Astrocyte (in vitro differentiated cells and primary cell): ENCODE measurements around the gene SLC6A13.

ENCODE experiments used
- EZH2 ChIP-seq: IDR thresholded peaks from 2 replicates; pipeline ENCODE4 v1.6.1; 2012; ENCODE audit warnings: mild to moderate bottlenecking, low read length, inconsistent platforms; ENCODE audit not compliant: insufficient read depth
- TF ChIP-seq, protein P1 (sequence below): IDR thresholded peaks from 2 replicates; pipeline ENCODE4 v1.5.1; 2011; ENCODE audit warnings: low read depth, mild to moderate bottlenecking, inconsistent platforms, low read length, moderate library complexity; ENCODE audit not compliant: insufficient read depth

- TF ChIP-seq, protein P1, sequence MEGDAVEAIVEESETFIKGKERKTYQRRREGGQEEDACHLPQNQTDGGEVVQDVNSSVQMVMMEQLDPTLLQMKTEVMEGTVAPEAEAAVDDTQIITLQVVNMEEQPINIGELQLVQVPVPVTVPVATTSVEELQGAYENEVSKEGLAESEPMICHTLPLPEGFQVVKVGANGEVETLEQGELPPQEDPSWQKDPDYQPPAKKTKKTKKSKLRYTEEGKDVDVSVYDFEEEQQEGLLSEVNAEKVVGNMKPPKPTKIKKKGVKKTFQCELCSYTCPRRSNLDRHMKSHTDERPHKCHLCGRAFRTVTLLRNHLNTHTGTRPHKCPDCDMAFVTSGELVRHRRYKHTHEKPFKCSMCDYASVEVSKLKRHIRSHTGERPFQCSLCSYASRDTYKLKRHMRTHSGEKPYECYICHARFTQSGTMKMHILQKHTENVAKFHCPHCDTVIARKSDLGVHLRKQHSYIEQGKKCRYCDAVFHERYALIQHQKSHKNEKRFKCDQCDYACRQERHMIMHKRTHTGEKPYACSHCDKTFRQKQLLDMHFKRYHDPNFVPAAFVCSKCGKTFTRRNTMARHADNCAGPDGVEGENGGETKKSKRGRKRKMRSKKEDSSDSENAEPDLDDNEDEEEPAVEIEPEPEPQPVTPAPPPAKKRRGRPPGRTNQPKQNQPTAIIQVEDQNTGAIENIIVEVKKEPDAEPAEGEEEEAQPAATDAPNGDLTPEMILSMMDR = no peak
- no peak for TF ChIP-seq EZH2
These were observed 1.6 kb upstream of the SLC6A13 start for GRCh38 chr12:264269-264668.
